Lung (tissue), 12 donors: ENCODE results near the gene CEMIP. TPM values are rescaled to one million over a fixed set of nuclear protein-coding genes. Genes with fewer than 3 reads are reported as not detected.

Experiments
- ATAC-seq: fragments of 200-7000 bp; cut with Tn5 transposase; one replicate; pipeline ENCODE4 v1.9.1; 2020; ENCODE audit warnings: moderate number of reproducible peaks; ENCODE audit not compliant: insufficient read depth, low FRiP score
- DNase-seq, 3 donors: peaks; one replicate each; pipeline ENCODE4 v3.0.0-alpha.2; 2013 to 2017
- H3K27ac ChIP-seq, 2 donors: one replicate each; pipeline ENCODE4 v1.5.1; 2013; ENCODE audit warnings: mild to moderate bottlenecking in 2 of 2, moderate library complexity in 2 of 2, control low read depth in 1 of 2, inconsistent platforms in 1 of 2, low read depth in 1 of 2, low read length in 1 of 2
- H3K27me3 ChIP-seq, 3 donors: one replicate each; pipeline ENCODE4 v1.5.1; 2013; ENCODE audit warnings: low read length in 2 of 3; ENCODE audit not compliant: control insufficient read depth in 3 of 3, insufficient read depth in 3 of 3
- H3K36me3 ChIP-seq, 4 donors: one replicate each; pipeline ENCODE4 v1.5.1; 2013; ENCODE audit warnings: low read length in 4 of 4, mild to moderate bottlenecking in 1 of 4, moderate library complexity in 1 of 4; ENCODE audit not compliant: control insufficient read depth in 4 of 4, insufficient read depth in 4 of 4
- H3K4me1 ChIP-seq, 5 donors: one replicate each; pipeline ENCODE4 v1.5.1; 2013; ENCODE audit warnings: low read length in 5 of 5, mild to moderate bottlenecking in 2 of 5, moderate library complexity in 1 of 5; ENCODE audit not compliant: control insufficient read depth in 5 of 5, insufficient read depth in 5 of 5
- H3K4me3 ChIP-seq: one replicate; pipeline ENCODE4 v1.5.1; 2013; ENCODE audit warnings: mild to moderate bottlenecking, control low read depth, moderate library complexity
- H3K9ac ChIP-seq, 2 donors: one replicate each; pipeline ENCODE4 v1.5.1; 2013; ENCODE audit warnings: low read length in 2 of 2, control low read depth in 1 of 2; ENCODE audit not compliant: insufficient read depth in 1 of 2
- H3K9me3 ChIP-seq, 4 donors: one replicate each; pipeline ENCODE4 v1.5.1; 2013; ENCODE audit warnings: low read length in 3 of 4, mild to moderate bottlenecking in 1 of 4, moderate library complexity in 1 of 4; ENCODE audit not compliant: control insufficient read depth in 4 of 4, insufficient read depth in 3 of 4
- CTCF ChIP-seq: IDR thresholded peaks from 2 replicates; pipeline ENCODE4 v1.5.1; 2012; ENCODE audit warnings: mild to moderate bottlenecking; ENCODE audit errors: control extremely low read depth, extremely low read depth
- WGBS, 2 donors: extraction: QIAGEN DNeasy Blood & Tissue Kit; methylation state at CpG; one replicate each; pipeline ENCODE4 v1.1.7; 2013; 5-methylcytosine and 5-hydroxymethylcytosine counted together
- polyA plus RNA-seq, 2 donors: library from polyadenylated mRNA; stranded (reverse); fragments of 200-250 nt; gene quantifications; one replicate each; pipeline ENCODE4 v1.2.1, GENCODE V29; 2013
- total RNA-seq, 2 donors: library from RNA; depleted of rRNA in 1 of 2; stranded (reverse); fragments of >200 nt in 1 of 2; gene quantifications; one replicate each; pipeline ENCODE4 v1.2.1, GENCODE V29; 2014 to 2021
- donor health status: control.
- donor health status: control.
- donor health status: Bipolar disorder and iron deficiency.
- donor health status: healthy.
- donor health status: DM: yes; HTN: yes; CAD: no.

CEMIP gene
- total and polyA plus RNA-seq, 4 donors: 1.9 to 32.0 (median 3.9) TPM

- no peak overlapping the region for H3K4me3 ChIP-seq
- H3K27ac ChIP-seq: no peak overlapping the region
- H3K36me3 ChIP-seq: peaks cover 0 to 19% (median 5%) of the 10 kb centered on the region in 4 donors
- no peak overlapping the region for H3K9ac ChIP-seq
- ATAC-seq (no peak), DNase-seq (no peak)
- no peak for TF ChIP-seq CTCF
- 96 to 97% methylated on average over 20 of the region's 20 CpGs for WGBS, 2 donors
- H3K9me3 ChIP-seq: no peaks in the 10 kb centered on the region
- no peaks in the 10 kb centered on the region for H3K4me1 ChIP-seq
- no peaks in the 10 kb centered on the region for H3K27me3 ChIP-seq
These were observed 142.7 kb downstream of the CEMIP start for GRCh38 chr15:80921736-80922410.

- H3K4me1 ChIP-seq: no peaks in the 10 kb centered on the region
- ATAC-seq (no peak), DNase-seq (no peak)
- H3K4me3 ChIP-seq: no peak overlapping the region
- H3K27ac ChIP-seq: no peak overlapping the region
- H3K9me3 ChIP-seq: no peaks in the 10 kb centered on the region
- 95 to 99% methylated on average over 6 of the region's 6 CpGs for WGBS, 2 donors
- no peak for TF ChIP-seq CTCF
- H3K36me3 ChIP-seq: peaks cover 0 to 17% (median 5%) of the 10 kb centered on the region in 4 donors
- no peaks in the 10 kb centered on the region for H3K27me3 ChIP-seq
- no peak overlapping the region for H3K9ac ChIP-seq
These were observed 144.5 kb downstream of the CEMIP start for GRCh38 chr15:80923668-80924067.

- H3K27ac ChIP-seq: no peak overlapping the region
- peaks cover 0 to 21% (median 6%) of the 10 kb centered on the region in 4 donors for H3K36me3 ChIP-seq
- WGBS, 2 donors: 96 to 97% methylated on average over 4 of the region's 4 CpGs
- no peaks in the 10 kb centered on the region for H3K4me1 ChIP-seq
- DNase-seq: no peak
- H3K4me3 ChIP-seq: no peak overlapping the region
- no peak for ATAC-seq
- H3K27me3 ChIP-seq: no peaks in the 10 kb centered on the region
- no peaks in the 10 kb centered on the region for H3K9me3 ChIP-seq
- no peak overlapping the region for H3K9ac ChIP-seq
- TF ChIP-seq CTCF: no peak
These were observed 145.1 kb downstream of the CEMIP start for GRCh38 chr15:80924278-80924677.
